Breast epithelium (tissue), 4 donors: Measurements from ENCODE around the gene GPR161. TPM values are rescaled to one million over a fixed set of nuclear protein-coding genes. Genes with fewer than 3 reads are reported as not detected.

ENCODE experiments used
- DNase-seq, 2 donors: peaks; one replicate each; pipeline ENCODE4 v3.0.0-alpha.2; 2019; ENCODE audit warnings: low spot score in 2 of 2
- H3K27ac ChIP-seq, 2 donors: fragments of 200-600 bp; sonication (generic) in 1 of 2; one replicate each; pipeline ENCODE4 v1.5.1; 2016 to 2019; ENCODE audit warnings: mild to moderate bottlenecking in 1 of 2
- H3K27me3 ChIP-seq, 2 donors: fragments of 200-600 bp; sonication (generic) in 1 of 2; one replicate each; pipeline versions ENCODE4 v1.5.1 to v1.6.0; 2017 to 2019; ENCODE audit warnings: control low read depth in 1 of 2, mild to moderate bottlenecking in 1 of 2
- H3K36me3 ChIP-seq: fragments of 200-600 bp; one replicate; pipeline ENCODE4 v1.5.1; 2019
- H3K4me1 ChIP-seq, 2 donors: fragments of 200-600 bp; sonication (generic); one replicate each; pipeline ENCODE4 v1.5.1; 2016 to 2019; ENCODE audit warnings: control low read depth in 1 of 2
- H3K4me3 ChIP-seq, 3 donors: fragments of 200-600 bp; sonication (generic); 1 replicate in 2 of 3; 2 replicates in 1 of 3; pipeline ENCODE4 v1.5.1; 2016 to 2019; ENCODE audit warnings: mild to moderate bottlenecking in 3 of 3, moderate library complexity in 2 of 3
- H3K9me3 ChIP-seq, 2 donors: fragments of 200-600 bp; sonication (generic) in 1 of 2; one replicate each; pipeline ENCODE4 v1.5.1; 2016 to 2019; ENCODE audit warnings: control low read depth in 1 of 2
- POLR2A ChIP-seq: fragments of 450-650 bp; IDR thresholded peaks from one replicate; pipeline ENCODE4 v1.6.1; 2016; ENCODE audit warnings: antibody characterized with exemption, mild to moderate bottlenecking, moderate library complexity
- POLR2AphosphoS5 ChIP-seq, 3 donors: sonication (generic); formaldehyde crosslinking; IDR thresholded peaks; one replicate each; pipeline ENCODE4 v1.6.1; 2017; ENCODE audit warnings: antibody characterized with exemption in 3 of 3
- intact Hi-C: fragments of 100-400 bp; cut with DNase I; formaldehyde crosslinking; loops from one replicate; pipeline ENCODE4 v1.15.1; 2023; ENCODE audit warnings: low total_unique reads
- total RNA-seq, 3 donors: library from RNA; depleted of rRNA; stranded (reverse); fragments of >200 nt; gene quantifications; one replicate each; pipeline ENCODE4 v1.1.0, GENCODE V29; 2016
- TF ChIP-seq, protein P1 (sequence below), 3 donors: fragments of 450-650 bp; IDR thresholded peaks; one replicate each; pipeline ENCODE4 v1.5.1; 2016 to 2017; ENCODE audit warnings: antibody characterized with exemption in 3 of 3, mild to moderate bottlenecking in 3 of 3, moderate library complexity in 3 of 3

Gene GPR161
- total RNA-seq, 3 donors from 2014 or later: 2.8 to 5.6 (median 4.5) TPM

DNA sequence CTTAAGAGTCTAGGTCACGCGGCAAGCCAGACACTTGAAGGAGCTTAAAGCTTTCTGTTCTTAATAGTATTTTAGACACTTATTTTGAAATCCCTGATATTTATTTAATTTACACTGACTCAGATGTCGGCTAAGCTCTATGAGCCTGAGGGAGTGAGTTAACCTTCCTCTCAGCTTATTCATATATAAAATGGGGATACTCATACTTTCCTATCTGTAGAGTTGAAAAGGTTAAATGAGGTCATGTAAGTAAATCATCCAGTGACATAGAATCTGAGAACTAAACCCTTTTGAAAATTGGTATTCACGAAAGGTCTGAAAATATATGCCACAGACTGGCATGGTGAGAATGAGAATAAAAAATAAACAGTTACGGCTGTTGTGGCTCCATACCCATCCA lies 1.4 kb upstream of the GPR161 start:
- Histone ChIP-seq H3K27me3 (no peaks in the 10 kb centered on the region), H3K9me3 (no peaks in the 10 kb centered on the region), H3K4me3 (no peak overlapping the region), H3K27ac (no peak overlapping the region), H3K4me1 (no peaks in the 10 kb centered on the region), H3K36me3 (no peaks in the 10 kb centered on the region)
- intact Hi-C loops: no loop called here
- no peak for DNase-seq
- no peak for TF ChIP-seq POLR2A
- TF ChIP-seq, protein P1, sequence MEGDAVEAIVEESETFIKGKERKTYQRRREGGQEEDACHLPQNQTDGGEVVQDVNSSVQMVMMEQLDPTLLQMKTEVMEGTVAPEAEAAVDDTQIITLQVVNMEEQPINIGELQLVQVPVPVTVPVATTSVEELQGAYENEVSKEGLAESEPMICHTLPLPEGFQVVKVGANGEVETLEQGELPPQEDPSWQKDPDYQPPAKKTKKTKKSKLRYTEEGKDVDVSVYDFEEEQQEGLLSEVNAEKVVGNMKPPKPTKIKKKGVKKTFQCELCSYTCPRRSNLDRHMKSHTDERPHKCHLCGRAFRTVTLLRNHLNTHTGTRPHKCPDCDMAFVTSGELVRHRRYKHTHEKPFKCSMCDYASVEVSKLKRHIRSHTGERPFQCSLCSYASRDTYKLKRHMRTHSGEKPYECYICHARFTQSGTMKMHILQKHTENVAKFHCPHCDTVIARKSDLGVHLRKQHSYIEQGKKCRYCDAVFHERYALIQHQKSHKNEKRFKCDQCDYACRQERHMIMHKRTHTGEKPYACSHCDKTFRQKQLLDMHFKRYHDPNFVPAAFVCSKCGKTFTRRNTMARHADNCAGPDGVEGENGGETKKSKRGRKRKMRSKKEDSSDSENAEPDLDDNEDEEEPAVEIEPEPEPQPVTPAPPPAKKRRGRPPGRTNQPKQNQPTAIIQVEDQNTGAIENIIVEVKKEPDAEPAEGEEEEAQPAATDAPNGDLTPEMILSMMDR (IDR thresholded peaks at IDR 0.05): no peak
- TF ChIP-seq POLR2AphosphoS5 (IDR thresholded peaks at IDR 0.05): no peak

DNA sequence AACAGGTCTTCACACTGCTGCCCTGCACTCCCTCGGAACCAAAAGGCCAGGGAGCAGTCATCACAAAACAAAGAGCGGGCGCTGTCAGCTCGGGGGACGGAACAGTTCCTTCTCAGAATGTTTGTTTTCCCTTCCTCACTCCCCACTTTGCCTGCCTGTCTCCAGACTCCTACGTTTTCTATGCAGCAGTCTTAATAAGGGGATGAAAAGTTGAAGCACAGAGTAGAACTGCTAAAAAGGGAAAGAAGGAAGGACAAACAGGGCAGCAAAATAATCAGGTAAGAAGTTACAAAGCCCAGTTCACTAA lies 738 bp upstream of the GPR161 start:
- intact Hi-C loops: loop anchor here (2.0 kb wide), 1 partner anchor 15 kb away; no protein-coding TSS in a partner anchor
- peak overlapping the region; percentile 65 to 80 (median 79) for H3K4me3 ChIP-seq
- H3K27me3 ChIP-seq: no peaks in the 10 kb centered on the region
- TF ChIP-seq, protein P1 (IDR thresholded peaks at IDR 0.05): no peak
- TF ChIP-seq POLR2A: no peak
- no peak for TF ChIP-seq POLR2AphosphoS5 (IDR thresholded peaks at IDR 0.05)
- DNase-seq: no peak
- no peaks in the 10 kb centered on the region for H3K36me3 ChIP-seq
- H3K4me1 ChIP-seq: no peaks in the 10 kb centered on the region
- H3K27ac ChIP-seq: peak overlapping the region; percentile 62 to 83
- H3K9me3 ChIP-seq: no peaks in the 10 kb centered on the region

DNA sequence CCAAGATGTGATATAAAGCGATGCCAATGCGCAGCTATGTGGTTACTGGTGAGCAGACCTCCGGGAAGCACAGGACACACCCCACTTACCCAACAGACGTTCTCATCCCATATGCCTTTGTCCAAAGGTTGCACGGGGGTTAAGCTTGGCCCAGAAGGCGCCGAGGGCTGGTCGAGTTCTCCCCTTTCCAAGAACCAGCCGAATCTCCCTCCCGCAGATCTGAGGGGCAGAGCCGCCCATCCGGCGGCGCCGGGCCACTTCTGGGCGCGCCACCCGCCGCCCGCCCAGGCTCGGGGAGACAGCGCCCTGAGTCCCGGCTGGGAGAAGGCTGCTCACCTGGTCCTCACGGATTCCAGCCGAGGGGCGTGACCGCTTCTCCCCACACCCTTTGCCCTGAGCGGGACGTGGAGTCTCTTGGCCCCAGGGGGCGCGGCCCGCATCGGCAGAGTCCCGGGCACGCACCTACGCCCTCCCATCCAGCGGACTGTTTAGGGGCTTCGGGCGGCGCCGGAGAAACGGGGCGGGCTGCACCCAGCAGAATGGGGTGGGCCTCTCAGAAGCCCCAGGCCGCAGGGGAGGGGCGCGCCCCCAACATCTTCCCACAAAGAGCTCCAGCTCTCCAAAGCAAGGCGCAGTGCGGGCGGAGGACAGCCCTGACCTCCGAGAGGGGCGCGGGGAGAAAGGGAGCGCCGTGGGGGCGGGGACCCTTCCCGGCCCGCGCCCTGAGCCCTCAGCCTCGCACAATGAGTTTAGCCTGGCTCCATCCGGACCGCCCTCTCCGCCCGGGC lies 615 bp downstream of the GPR161 start:
- no peak for DNase-seq
- Histone ChIP-seq H3K4me3 (peak overlapping the region; percentile 65 to 80 (median 79)), H3K27me3 (no peaks in the 10 kb centered on the region), H3K36me3 (no peaks in the 10 kb centered on the region), H3K4me1 (no peaks in the 10 kb centered on the region), H3K27ac (peak overlapping the region; percentile 62 to 83), H3K9me3 (no peaks in the 10 kb centered on the region)
- TF ChIP-seq, protein P1 (IDR thresholded peaks at IDR 0.05): no peak
- no peak for TF ChIP-seq POLR2A
- peak in 1 of 3 donors; percentile 17 for TF ChIP-seq POLR2AphosphoS5 (IDR thresholded peaks at IDR 0.05)
- intact Hi-C loops: loop anchor here (2.0 kb wide), 1 partner anchor 13 kb away; no protein-coding TSS in a partner anchor

DNA sequence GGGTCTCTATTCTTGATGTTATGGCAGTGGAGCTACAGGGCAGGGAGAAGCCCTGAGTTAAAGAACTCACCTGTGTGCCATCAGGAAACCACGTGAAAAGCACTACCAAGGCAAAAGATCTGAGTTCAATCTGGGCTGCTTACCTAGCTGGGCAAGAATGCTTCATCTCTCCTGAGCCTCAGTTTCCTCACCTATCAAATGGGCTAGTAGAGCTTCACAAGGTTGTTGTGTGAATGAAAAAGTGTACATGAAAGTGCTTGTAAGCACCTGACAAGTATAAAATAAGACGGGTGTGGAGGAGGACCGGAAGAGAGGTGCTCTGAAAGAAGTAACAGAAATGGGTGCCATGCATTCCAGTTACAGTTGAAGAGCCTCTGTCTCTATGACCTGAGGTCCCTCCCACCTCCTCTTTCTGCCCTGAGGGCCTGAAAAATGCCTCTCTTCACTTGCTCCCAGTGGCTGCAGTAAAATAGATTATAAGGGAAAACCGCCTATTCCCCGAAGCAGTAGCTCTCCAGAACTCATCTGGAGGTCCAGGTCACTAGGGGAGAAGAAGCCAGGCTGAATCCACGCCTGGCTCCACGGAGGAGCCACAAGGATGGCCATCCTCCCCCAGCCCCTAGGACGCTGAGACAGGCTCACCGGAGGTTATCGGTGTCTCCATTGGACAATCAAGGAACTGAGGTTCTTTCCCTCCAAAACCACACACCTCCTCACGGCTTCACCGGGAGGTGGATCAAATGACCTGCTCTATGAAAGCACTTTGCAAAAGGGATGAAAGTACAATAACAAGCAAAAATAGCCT lies 1.4 kb downstream of the GPR161 start:
- no peak overlapping the region for H3K27ac ChIP-seq
- intact Hi-C loops: no loop called here
- peak overlapping the region; percentile 65 to 80 (median 79) for H3K4me3 ChIP-seq
- no peak for DNase-seq
- no peaks in the 10 kb centered on the region for H3K36me3 ChIP-seq
- TF ChIP-seq, protein P1 (IDR thresholded peaks at IDR 0.05): no peak
- TF ChIP-seq POLR2AphosphoS5 (IDR thresholded peaks at IDR 0.05) (no peak), POLR2A (no peak)
- H3K9me3 ChIP-seq: no peaks in the 10 kb centered on the region
- no peaks in the 10 kb centered on the region for H3K4me1 ChIP-seq
- H3K27me3 ChIP-seq: no peaks in the 10 kb centered on the region

DNA sequence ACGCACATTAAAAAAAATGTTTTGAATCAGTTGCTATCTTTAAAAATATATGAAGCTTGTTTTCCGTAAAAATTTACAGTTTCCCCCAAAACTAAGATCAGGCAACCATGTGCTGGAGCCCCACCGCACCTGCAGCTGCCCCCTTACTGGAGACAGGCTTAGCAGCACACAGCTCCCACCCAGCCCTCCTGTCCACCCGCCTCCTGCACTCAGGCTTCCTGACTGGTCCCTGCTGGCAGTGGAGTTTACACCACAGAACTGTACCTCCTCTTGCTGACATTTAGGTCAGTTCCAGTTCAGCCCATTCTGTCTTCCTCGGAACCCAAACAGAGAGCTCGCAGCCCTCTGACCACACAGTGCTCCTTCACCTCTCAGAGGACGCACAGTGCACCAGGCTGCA lies 2.1 kb downstream of the GPR161 start:
- no peaks in the 10 kb centered on the region for H3K27me3 ChIP-seq
- H3K4me3 ChIP-seq: no peak overlapping the region
- no peaks in the 10 kb centered on the region for H3K36me3 ChIP-seq
- no peaks in the 10 kb centered on the region for H3K9me3 ChIP-seq
- H3K27ac ChIP-seq: no peak overlapping the region
- TF ChIP-seq POLR2AphosphoS5 (IDR thresholded peaks at IDR 0.05) (no peak), POLR2A (no peak)
- TF ChIP-seq, protein P1 (IDR thresholded peaks at IDR 0.05): no peak
- intact Hi-C loops: loop anchor here (5.0 kb wide), 1 partner anchor 112 kb away; no protein-coding TSS in a partner anchor
- DNase-seq: no peak
- no peaks in the 10 kb centered on the region for H3K4me1 ChIP-seq
